ENCODE results near the gene ZNF18. TPM values are rescaled to one million over a fixed set of nuclear protein-coding genes. Genes with fewer than 3 reads are reported as not detected.
"Not testable (repeated sequence)": the region's sequence is repeated elsewhere in the genome, so short reads cannot be mapped to it uniquely, and the experiment has no call there.

Gene ZNF18
- total RNA-seq, 1 donor from 2014 or later, result 17.2 TPM

DNA sequence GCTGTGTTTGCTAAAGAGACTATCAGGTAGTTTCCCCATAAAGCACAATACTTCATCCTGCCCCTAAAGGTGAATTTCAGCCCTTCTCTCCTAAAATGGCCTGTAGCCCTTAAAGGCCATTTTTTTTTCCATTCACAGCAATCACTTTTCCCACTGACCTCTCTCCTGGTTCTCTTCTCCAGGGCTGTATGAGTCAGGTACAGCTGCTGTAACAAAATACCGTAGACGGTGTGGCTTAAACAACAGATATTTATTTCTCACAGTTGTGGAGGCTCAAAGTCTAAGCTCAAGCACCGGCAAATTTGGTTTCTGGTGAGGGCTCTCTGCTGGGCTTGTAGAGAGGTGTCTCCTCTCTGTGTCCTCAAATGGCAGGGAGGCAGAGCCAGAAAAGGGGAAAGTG is 44.7 kb downstream of the ZNF18 start:
- Histone ChIP-seq H3K4me3 (ENCODE audit: low read length in 3 of 3) (no peak overlapping the region), H3K4me1 (ENCODE audit: control insufficient read depth in 3 of 3, insufficient read depth in 3 of 3, low read length in 3 of 3) (peaks cover 0 to 2% (median 0%) of the 10 kb centered on the region in 3 donors), H3K27me3 (ENCODE audit: control insufficient read depth in 3 of 3, insufficient read depth in 3 of 3, low read length in 3 of 3) (no peaks in the 10 kb centered on the region), H3K27ac (ENCODE audit: low read depth, low read length) (no peak overlapping the region), H3K9ac (ENCODE audit: low read depth in 1 of 3, low read length in 3 of 3) (no peak overlapping the region), H3K36me3 (ENCODE audit: control insufficient read depth in 3 of 3, insufficient read depth in 3 of 3, low read length in 3 of 3) (peaks cover 0 to 6% (median 3%) of the 10 kb centered on the region in 3 donors), H3K9me3 (ENCODE audit: control insufficient read depth in 3 of 3, low read length in 3 of 3) (peaks cover 5 to 7% (median 6%) of the 10 kb centered on the region in 3 donors)

DNA sequence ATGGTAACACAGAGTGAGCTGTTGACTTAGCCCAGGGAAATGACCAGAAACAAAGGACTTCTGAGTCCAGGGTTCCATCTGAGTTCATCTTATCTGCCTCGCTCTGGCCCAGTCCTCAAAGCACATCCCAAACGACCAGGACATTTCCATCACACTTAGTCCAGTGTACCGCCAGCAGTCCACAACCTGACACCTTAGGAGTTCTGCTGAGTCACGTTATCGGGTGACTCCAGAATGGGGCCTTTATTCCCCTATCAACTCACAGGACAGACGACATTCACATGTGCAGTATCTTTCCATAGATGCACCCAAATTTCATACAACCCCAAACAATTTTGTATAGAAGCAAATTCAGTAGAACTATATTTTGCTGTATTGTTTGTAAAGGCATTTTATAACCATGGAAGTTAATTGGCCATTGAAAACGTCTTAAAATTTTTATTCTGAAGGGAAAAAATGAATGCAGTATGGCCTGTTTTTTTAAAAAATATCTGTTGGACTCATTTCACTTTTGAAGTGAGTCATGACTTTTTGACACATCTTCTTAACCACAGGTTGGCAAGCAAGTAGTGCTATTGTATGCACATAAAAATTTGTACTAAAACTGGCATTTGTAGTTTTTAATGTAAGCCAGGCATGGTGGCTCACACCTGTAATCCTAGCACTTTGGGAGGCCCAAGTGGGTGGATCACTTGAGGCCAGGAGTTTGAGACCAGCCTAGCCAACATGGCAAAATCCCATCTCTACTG is 46.3 kb downstream of the ZNF18 start:
- no peak overlapping the region for H3K9ac ChIP-seq (ENCODE audit: low read depth in 1 of 3, low read length in 3 of 3)
- peaks cover 0 to 2% (median 0%) of the 10 kb centered on the region in 3 donors for H3K4me1 ChIP-seq (ENCODE audit: control insufficient read depth in 3 of 3, insufficient read depth in 3 of 3, low read length in 3 of 3)
- H3K4me3 ChIP-seq (ENCODE audit: low read length in 3 of 3), result no peak overlapping the region
- no peaks in the 10 kb centered on the region for H3K27me3 ChIP-seq (ENCODE audit: control insufficient read depth in 3 of 3, insufficient read depth in 3 of 3, low read length in 3 of 3)
- no peak overlapping the region for H3K27ac ChIP-seq (ENCODE audit: low read depth, low read length)
- H3K36me3 ChIP-seq (ENCODE audit: control insufficient read depth in 3 of 3, insufficient read depth in 3 of 3, low read length in 3 of 3), result peaks cover 0 to 6% (median 3%) of the 10 kb centered on the region in 3 donors
- peaks cover 5 to 7% (median 6%) of the 10 kb centered on the region in 3 donors for H3K9me3 ChIP-seq (ENCODE audit: control insufficient read depth in 3 of 3, low read length in 3 of 3)

DNA sequence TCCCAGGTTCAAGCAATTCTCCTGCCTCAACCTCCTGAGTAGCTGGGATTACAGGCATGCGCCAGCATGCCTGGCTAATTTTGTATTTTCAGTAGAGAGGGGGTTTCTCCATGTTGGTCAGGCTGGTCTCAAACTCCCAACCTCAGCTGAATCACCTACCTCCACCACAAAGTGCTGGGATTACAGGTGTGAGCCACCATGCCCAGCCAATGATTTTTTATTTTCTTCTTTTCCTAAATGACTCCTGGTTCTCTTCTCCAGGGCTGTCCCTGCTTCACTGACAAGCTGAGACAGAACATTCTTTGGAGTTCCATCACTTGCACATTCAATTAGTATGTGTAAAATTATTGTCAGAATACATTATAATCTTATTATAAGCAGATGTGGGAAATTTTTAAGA is 47.7 kb downstream of the ZNF18 start:
- not testable (repeated sequence) for H3K9ac ChIP-seq (ENCODE audit: low read depth in 1 of 3, low read length in 3 of 3); H3K27ac ChIP-seq (ENCODE audit: low read depth, low read length); H3K4me1 ChIP-seq (ENCODE audit: control insufficient read depth in 3 of 3, insufficient read depth in 3 of 3, low read length in 3 of 3); H3K4me3 ChIP-seq (ENCODE audit: low read length in 3 of 3); H3K27me3 ChIP-seq (ENCODE audit: control insufficient read depth in 3 of 3, insufficient read depth in 3 of 3, low read length in 3 of 3); H3K36me3 ChIP-seq (ENCODE audit: control insufficient read depth in 3 of 3, insufficient read depth in 3 of 3, low read length in 3 of 3); H3K9me3 ChIP-seq (ENCODE audit: control insufficient read depth in 3 of 3, low read length in 3 of 3)

DNA sequence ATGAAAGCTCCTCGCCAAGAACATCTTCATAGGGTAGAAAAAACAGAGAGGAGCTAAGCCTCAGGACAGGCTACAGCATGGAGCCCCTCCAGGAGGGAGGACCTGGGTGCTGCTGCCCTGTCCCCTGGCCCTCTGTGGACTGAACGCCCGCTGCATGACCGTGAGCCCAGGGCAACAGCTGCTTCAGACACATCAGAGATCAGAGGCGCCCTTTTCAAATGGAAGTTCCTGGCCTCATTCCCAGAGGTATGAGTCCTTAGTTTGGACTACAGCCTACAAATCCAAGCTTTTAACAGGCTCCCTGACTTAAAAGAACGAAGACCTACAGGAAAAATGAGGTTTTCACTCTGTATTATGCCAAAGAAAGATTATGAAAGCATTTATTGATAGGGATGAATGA is 48.5 kb downstream of the ZNF18 start:
- Histone ChIP-seq H3K36me3 (ENCODE audit: control insufficient read depth in 3 of 3, insufficient read depth in 3 of 3, low read length in 3 of 3) (peaks cover 0 to 4% (median 3%) of the 10 kb centered on the region in 3 donors), H3K9me3 (ENCODE audit: control insufficient read depth in 3 of 3, low read length in 3 of 3) (peaks cover 2 to 5% (median 3%) of the 10 kb centered on the region in 3 donors), H3K9ac (ENCODE audit: low read depth in 1 of 3, low read length in 3 of 3) (no peak overlapping the region), H3K4me1 (ENCODE audit: control insufficient read depth in 3 of 3, insufficient read depth in 3 of 3, low read length in 3 of 3) (peaks cover 0 to 2% (median 0%) of the 10 kb centered on the region in 3 donors), H3K4me3 (ENCODE audit: low read length in 3 of 3) (no peak overlapping the region), H3K27me3 (ENCODE audit: control insufficient read depth in 3 of 3, insufficient read depth in 3 of 3, low read length in 3 of 3) (no peaks in the 10 kb centered on the region), H3K27ac (ENCODE audit: low read depth, low read length) (no peak overlapping the region)

DNA sequence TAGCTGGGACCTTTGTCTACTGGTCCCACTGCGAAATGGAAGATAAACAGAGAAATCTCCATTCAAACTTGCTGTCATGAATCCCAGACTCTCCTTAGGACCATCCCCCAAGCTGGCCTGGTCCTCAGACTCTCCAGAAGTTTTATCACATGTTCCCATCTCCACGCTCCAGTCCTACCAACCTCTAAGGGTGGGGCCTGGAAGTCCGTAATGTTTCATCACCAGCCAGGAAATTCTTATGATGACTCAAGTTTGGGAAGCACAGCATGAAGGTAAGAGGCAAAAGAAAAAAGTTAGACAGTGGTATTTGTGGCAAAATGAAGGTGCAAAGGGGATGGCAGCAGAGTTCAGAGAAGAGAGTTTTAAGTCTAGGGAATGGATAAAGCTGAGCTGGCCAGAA is 52.7 kb downstream of the ZNF18 start:
- no peaks in the 10 kb centered on the region for H3K27me3 ChIP-seq (ENCODE audit: control insufficient read depth in 3 of 3, insufficient read depth in 3 of 3, low read length in 3 of 3)
- H3K9me3 ChIP-seq (ENCODE audit: control insufficient read depth in 3 of 3, low read length in 3 of 3), result no peaks in the 10 kb centered on the region
- H3K27ac ChIP-seq (ENCODE audit: low read depth, low read length), result no peak overlapping the region
- no peaks in the 10 kb centered on the region for H3K36me3 ChIP-seq (ENCODE audit: control insufficient read depth in 3 of 3, insufficient read depth in 3 of 3, low read length in 3 of 3)
- H3K4me3 ChIP-seq (ENCODE audit: low read length in 3 of 3), result no peak overlapping the region
- peaks cover 0 to 2% (median 0%) of the 10 kb centered on the region in 3 donors for H3K4me1 ChIP-seq (ENCODE audit: control insufficient read depth in 3 of 3, insufficient read depth in 3 of 3, low read length in 3 of 3)
- no peak overlapping the region for H3K9ac ChIP-seq (ENCODE audit: low read depth in 1 of 3, low read length in 3 of 3)

DNA sequence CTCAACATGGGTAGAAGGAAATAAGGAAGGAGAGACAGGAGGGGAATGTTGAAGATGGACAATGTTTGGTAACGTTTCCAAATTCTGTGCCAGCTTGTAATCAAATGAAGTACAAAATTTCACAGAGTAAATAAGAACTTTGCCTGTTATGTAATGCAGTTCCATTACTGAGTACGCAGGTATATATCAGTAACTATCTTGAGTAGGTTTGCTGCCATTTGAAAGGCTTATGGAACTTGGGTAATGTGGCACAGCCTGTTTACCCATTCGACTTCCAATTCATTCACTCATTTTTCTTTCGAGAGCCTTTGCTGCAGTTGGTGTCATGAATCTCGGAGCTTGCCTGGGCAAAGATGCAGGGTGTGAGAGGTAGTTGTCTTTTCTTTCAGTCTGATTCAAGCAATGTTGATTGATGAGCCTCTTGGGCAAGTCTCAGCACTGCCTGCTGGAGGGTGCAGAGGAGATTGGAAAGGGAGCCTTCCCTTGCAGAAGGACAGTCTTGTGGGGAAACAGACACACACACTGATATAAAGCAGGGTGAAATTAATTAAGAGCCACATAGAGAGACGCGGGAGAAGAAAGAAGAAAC is 53.4 kb downstream of the ZNF18 start:
- Histone ChIP-seq H3K9ac (ENCODE audit: low read depth in 1 of 3, low read length in 3 of 3) (no peak overlapping the region), H3K4me1 (ENCODE audit: control insufficient read depth in 3 of 3, insufficient read depth in 3 of 3, low read length in 3 of 3) (peaks cover 0 to 2% (median 0%) of the 10 kb centered on the region in 3 donors), H3K36me3 (ENCODE audit: control insufficient read depth in 3 of 3, insufficient read depth in 3 of 3, low read length in 3 of 3) (no peaks in the 10 kb centered on the region), H3K27ac (ENCODE audit: low read depth, low read length) (no peak overlapping the region), H3K27me3 (ENCODE audit: control insufficient read depth in 3 of 3, insufficient read depth in 3 of 3, low read length in 3 of 3) (no peaks in the 10 kb centered on the region), H3K9me3 (ENCODE audit: control insufficient read depth in 3 of 3, low read length in 3 of 3) (no peaks in the 10 kb centered on the region), H3K4me3 (ENCODE audit: low read length in 3 of 3) (no peak overlapping the region)

DNA sequence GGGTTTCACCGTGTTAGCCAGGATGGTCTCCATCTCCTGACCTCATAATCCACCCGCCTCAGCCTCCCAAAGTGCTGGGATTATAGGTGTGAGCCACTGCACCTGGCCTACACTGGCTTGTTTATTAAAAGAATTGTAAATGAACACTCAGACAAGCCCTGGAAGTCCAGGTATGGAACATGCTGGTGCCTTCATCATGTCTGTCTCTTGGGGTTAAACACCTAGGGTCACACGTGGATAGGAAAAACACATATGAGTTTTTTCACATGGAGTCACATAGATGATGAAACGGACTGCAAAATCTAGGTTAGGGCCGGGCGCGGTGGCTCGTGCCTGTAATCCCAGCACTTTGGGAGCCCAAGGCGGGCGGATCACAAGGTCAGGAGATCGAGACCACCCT is 54.2 kb downstream of the ZNF18 start:
- not testable (repeated sequence) for H3K4me1 ChIP-seq (ENCODE audit: control insufficient read depth in 3 of 3, insufficient read depth in 3 of 3, low read length in 3 of 3); H3K27ac ChIP-seq (ENCODE audit: low read depth, low read length); H3K36me3 ChIP-seq (ENCODE audit: control insufficient read depth in 3 of 3, insufficient read depth in 3 of 3, low read length in 3 of 3); H3K27me3 ChIP-seq (ENCODE audit: control insufficient read depth in 3 of 3, insufficient read depth in 3 of 3, low read length in 3 of 3); H3K4me3 ChIP-seq (ENCODE audit: low read length in 3 of 3); H3K9ac ChIP-seq (ENCODE audit: low read depth in 1 of 3, low read length in 3 of 3); H3K9me3 ChIP-seq (ENCODE audit: control insufficient read depth in 3 of 3, low read length in 3 of 3)

DNA sequence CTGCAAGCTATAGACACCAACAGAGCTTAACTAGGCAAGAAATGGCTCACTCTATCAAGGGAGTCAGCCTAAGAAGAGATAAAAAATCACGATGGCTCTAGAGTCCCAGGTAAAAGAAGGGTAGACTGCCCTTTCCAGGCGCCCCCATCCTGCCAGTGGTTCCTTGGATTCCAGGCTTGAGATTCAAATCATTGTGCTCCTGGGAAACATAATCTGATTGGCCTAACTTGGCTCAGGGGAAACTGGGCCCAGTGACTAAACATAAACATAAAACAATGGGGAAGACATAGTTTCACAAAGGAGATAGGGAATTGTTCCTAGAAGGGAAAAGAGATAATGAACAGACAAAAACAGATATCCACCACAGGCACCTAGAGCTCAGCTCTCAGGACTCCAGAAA is 56.4 kb downstream of the ZNF18 start:
- Histone ChIP-seq H3K36me3 (ENCODE audit: control insufficient read depth in 3 of 3, insufficient read depth in 3 of 3, low read length in 3 of 3) (no peaks in the 10 kb centered on the region), H3K9me3 (ENCODE audit: control insufficient read depth in 3 of 3, low read length in 3 of 3) (no peaks in the 10 kb centered on the region), H3K9ac (ENCODE audit: low read depth in 1 of 3, low read length in 3 of 3) (no peak overlapping the region), H3K27ac (ENCODE audit: low read depth, low read length) (no peak overlapping the region), H3K4me1 (ENCODE audit: control insufficient read depth in 3 of 3, insufficient read depth in 3 of 3, low read length in 3 of 3) (no peaks in the 10 kb centered on the region), H3K4me3 (ENCODE audit: low read length in 3 of 3) (no peak overlapping the region), H3K27me3 (ENCODE audit: control insufficient read depth in 3 of 3, insufficient read depth in 3 of 3, low read length in 3 of 3) (no peaks in the 10 kb centered on the region)

DNA sequence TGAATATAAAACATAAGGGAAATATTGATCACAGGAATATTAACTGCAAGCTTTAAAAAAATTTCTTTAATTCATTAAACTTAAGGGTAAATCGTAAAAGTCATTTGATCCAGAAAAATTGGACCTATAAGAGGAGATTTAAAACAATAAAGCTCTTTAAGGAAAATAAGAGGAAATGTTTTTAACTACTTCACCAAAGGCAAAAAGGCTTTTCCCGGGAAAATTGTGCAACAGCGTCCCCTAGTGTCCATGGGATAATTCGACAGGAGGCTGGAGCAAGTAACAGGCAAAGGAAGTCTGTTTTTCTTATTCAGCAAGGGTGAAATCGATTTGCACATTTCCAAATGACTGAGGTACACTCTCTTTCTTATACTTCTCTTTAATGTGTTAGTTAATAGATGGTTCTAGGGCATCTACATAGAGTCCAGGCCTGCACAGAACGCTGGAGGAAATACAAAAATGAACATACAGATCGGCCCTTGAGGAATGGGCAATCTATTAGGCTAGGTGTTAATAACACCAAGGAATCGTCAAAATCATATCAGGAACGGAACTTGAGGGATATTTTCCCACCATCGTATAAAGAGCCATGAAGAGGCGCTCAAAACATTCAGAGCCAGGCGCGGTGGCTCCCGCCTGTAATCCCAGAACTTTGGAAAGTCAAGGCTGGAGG is 61.4 kb downstream of the ZNF18 start:
- H3K36me3 ChIP-seq (ENCODE audit: control insufficient read depth in 3 of 3, insufficient read depth in 3 of 3, low read length in 3 of 3), result no peaks in the 10 kb centered on the region
- no peaks in the 10 kb centered on the region for H3K4me1 ChIP-seq (ENCODE audit: control insufficient read depth in 3 of 3, insufficient read depth in 3 of 3, low read length in 3 of 3)
- H3K27me3 ChIP-seq (ENCODE audit: control insufficient read depth in 3 of 3, insufficient read depth in 3 of 3, low read length in 3 of 3), result no peaks in the 10 kb centered on the region
- H3K9ac ChIP-seq (ENCODE audit: low read depth in 1 of 3, low read length in 3 of 3), result no peak overlapping the region
- H3K27ac ChIP-seq (ENCODE audit: low read depth, low read length), result no peak overlapping the region
- no peak overlapping the region for H3K4me3 ChIP-seq (ENCODE audit: low read length in 3 of 3)
- no peaks in the 10 kb centered on the region for H3K9me3 ChIP-seq (ENCODE audit: control insufficient read depth in 3 of 3, low read length in 3 of 3)

DNA sequence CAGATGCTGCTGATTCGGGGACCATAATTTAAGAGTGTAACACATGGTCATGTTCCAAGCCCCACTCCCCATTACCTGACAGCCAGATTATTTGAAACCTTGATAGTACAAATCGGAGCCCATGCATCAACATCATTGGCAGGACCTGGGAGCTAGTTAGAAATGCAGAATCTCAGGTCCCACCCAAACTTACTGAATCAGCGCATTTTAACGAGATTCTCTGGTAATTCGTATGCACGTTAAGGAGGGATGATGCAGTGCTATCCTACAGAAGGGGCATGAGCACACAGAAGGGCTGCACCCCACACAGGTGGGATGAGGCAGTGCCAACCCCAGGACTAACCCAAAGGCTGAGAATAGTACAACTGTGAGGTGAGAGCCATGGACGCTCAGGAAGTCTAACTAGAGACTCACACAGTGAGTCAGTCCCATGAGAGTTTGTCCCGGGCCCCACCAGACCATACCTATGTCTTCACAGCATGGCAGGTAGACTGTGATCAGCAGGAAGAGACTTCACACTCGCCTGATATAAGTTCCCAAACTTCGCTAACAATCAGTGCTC is 64.9 kb downstream of the ZNF18 start:
- H3K4me1 ChIP-seq (ENCODE audit: control insufficient read depth in 3 of 3, insufficient read depth in 3 of 3, low read length in 3 of 3), result no peaks in the 10 kb centered on the region
- no peak overlapping the region for H3K27ac ChIP-seq (ENCODE audit: low read depth, low read length)
- H3K9ac ChIP-seq (ENCODE audit: low read depth in 1 of 3, low read length in 3 of 3), result no peak overlapping the region
- H3K9me3 ChIP-seq (ENCODE audit: control insufficient read depth in 3 of 3, low read length in 3 of 3), result no peaks in the 10 kb centered on the region
- no peaks in the 10 kb centered on the region for H3K27me3 ChIP-seq (ENCODE audit: control insufficient read depth in 3 of 3, insufficient read depth in 3 of 3, low read length in 3 of 3)
- H3K4me3 ChIP-seq (ENCODE audit: low read length in 3 of 3), result no peak overlapping the region
- H3K36me3 ChIP-seq (ENCODE audit: control insufficient read depth in 3 of 3, insufficient read depth in 3 of 3, low read length in 3 of 3), result no peaks in the 10 kb centered on the region
